Coronary artery (tissue), 2 donors: ENCODE measurements around the gene PLEKHS1.

Experiments used
- DNase-seq: peaks from one replicate; pipeline ENCODE4 v3.0.0-alpha.2; 2017; ENCODE audit warnings: low spot score
- H3K27ac ChIP-seq, 2 donors: fragments of 200-600 bp; sonication (generic); one replicate each; pipeline ENCODE4 v1.5.1; 2016 to 2019
- H3K4me3 ChIP-seq: fragments of 200-600 bp; sonication (generic); 2 replicates; pipeline ENCODE4 v1.5.1; 2016; ENCODE audit warnings: mild to moderate bottlenecking, moderate library complexity
- CTCF ChIP-seq: fragments of 200-600 bp; sonication (generic); IDR thresholded peaks from one replicate; pipeline ENCODE4 v1.5.1; 2019; ENCODE audit warnings: antibody characterized with exemption

The PLEKHS1 gene

GRCh38 chr10:113732160-113732881 is 19.2 kb upstream of the PLEKHS1 start:
- no peak for DNase-seq
- H3K27ac ChIP-seq: no peak overlapping the region
- TF ChIP-seq CTCF: no peak
- H3K4me3 ChIP-seq: no peak overlapping the region

- no peak for DNase-seq
- no peak for TF ChIP-seq CTCF
- no peak overlapping the region for H3K27ac ChIP-seq
- H3K4me3 ChIP-seq: no peak overlapping the region
Observed at GRCh38 chr10:113732966-113733365, 18.5 kb upstream of the PLEKHS1 start.

GRCh38 chr10:113733635-113734034 is 17.8 kb upstream of the PLEKHS1 start:
- no peak for DNase-seq
- no peak overlapping the region for H3K4me3 ChIP-seq
- H3K27ac ChIP-seq: no peak overlapping the region
- TF ChIP-seq CTCF: no peak

- Histone ChIP-seq H3K4me3 (no peak overlapping the region), H3K27ac (no peak overlapping the region)
- no peak for TF ChIP-seq CTCF
- no peak for DNase-seq
Observed at GRCh38 chr10:113735913-113736312, 15.6 kb upstream of the PLEKHS1 start.

GRCh38 chr10:113736576-113736975 is 14.9 kb upstream of the PLEKHS1 start:
- Histone ChIP-seq H3K4me3 (no peak overlapping the region), H3K27ac (no peak overlapping the region)
- DNase-seq: no peak
- no peak for TF ChIP-seq CTCF

- DNase-seq: no peak
- no peak for TF ChIP-seq CTCF
- no peak overlapping the region for H3K27ac ChIP-seq
- no peak overlapping the region for H3K4me3 ChIP-seq
Observed at GRCh38 chr10:113739031-113739430, 12.5 kb upstream of the PLEKHS1 start.

- Histone ChIP-seq H3K27ac (no peak overlapping the region), H3K4me3 (no peak overlapping the region)
- no peak for DNase-seq
- no peak for TF ChIP-seq CTCF
Observed at GRCh38 chr10:113739577-113739976, 11.9 kb upstream of the PLEKHS1 start.
